Hepatic stellate cell (primary cell): ENCODE results near the gene POLE4.

Experiments
- DNase-seq: peaks from one replicate; pipeline ENCODE4 v3.0.0; 2011; ENCODE audit warnings: low spot score

Gene POLE4

GRCh38 chr2:74991977-74992376, 33.5 kb downstream of the POLE4 start:
- DNase-seq = peak; percentile 36

GRCh38 chr2:74999468-74999867, 41.0 kb downstream of the POLE4 start:
- DNase-seq = no peak

DNA sequence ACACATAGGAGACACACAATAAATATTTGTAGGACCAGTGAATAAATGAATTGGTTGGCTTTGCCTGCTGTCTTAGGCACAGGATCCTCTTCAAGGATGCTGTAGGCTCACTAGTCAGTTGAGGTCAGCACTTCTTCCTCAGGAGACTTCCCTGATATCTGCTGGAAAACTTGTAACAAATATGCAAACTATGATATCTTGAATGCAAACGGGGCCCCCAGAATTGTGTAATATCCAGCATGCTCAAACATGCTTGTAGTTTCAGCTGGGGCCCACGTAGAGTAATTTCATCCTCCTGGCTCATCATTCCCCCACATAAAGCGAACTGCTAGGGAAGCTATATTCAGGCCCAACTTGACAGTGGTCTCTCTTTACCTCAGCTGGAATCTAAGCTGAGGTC, 43.6 kb downstream of the POLE4 start:
- DNase-seq = no peak

DNA sequence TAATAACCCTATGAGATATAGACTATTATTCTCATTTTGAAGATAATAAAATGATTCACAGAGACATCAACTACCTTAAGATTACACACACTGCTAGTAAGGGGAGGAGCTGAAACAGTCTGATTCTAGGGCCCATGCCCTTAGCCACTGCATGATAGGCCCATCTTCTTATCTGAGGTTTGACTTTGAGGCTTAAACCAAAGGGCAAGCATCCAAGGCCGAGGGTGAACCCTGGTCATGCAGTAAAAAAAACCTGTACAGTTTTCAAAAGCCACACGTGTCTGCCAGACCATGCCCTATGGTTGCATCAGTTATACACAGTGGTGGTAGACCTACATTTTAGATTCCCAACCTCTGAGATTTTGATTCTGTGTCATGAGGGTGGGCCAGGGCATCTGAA, 44.8 kb downstream of the POLE4 start:
- DNase-seq = no peak

DNA sequence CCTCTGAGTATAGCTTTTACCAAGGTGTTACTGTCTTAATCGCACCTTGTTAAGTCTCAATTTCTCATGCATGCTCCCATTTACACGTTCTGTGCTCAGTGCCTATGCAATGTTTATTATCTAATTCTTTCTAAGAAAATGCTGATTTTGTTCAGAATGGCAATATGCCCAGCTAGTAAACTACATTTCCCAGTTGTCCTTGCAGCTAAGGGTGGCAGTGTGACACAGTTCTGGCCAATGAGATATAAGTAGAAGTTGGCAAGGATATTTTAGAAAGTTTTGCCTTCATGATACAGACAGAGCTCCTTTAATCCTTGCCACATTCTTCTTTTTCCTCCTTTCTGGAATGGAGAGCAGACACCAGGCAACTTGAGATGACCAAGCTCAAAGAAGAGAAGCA, 45.3 kb downstream of the POLE4 start:
- no peak for DNase-seq

DNA sequence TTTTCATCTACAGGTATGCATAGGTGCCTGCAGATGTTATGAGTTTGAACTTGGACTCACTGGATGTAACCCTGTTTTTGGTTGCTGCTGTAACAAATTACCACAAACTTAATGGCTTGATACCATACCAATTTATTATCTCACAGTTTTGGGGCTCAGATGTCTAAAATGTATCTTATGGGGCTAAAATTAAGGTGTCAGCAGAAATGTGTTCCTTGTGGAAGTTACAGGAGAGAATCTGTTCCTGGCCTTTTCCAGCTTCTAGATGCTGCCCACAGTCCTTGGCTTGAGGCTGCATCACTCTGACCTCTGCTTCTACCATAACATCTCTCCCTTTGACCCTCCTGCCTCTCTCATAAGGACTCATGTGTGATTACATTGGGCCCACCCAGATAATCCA, 47.6 kb downstream of the POLE4 start:
- no peak for DNase-seq

DNA sequence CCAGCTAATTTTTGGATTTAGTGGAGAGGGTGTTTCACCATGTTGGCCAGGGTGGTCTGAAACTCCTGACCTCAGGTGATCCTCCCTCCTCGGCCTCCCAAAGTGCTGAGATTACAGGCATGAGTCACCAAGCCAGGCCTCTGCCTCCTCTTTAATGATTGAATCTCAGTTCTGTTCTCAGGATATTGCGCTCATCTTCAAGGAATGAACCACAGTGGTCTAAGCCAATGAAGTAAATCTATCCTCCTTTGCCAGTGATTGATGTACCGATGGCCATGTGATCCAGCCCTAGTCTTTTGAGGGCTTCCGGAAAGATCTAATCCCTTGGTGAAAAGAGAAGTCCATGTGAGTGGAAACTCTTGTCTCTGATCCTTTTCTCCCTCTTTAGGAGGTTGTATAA, 48.6 kb downstream of the POLE4 start:
- no peak for DNase-seq

- DNase-seq = no peak
These were observed 49.4 kb downstream of the POLE4 start for GRCh38 chr2:75007819-75008218.

DNA sequence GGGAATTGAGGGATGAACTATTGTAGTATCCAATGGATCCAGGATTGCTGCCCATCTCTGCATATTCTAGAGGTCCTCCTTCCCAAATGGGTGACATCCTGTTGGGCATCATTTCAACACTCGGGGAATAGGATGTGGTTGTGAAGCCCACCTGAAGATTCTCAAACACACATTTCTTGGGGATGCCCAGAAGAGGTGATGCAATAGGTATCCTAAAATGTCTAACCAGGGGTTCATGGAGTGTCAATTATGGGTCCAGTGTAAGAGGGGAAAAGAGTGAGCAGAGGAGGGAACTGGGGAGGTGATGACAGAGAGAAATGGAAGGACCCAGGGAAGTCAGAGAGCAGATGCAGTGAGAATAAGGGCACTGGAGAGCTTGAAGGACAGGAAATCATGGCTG, 52.1 kb downstream of the POLE4 start:
- DNase-seq = no peak

DNA sequence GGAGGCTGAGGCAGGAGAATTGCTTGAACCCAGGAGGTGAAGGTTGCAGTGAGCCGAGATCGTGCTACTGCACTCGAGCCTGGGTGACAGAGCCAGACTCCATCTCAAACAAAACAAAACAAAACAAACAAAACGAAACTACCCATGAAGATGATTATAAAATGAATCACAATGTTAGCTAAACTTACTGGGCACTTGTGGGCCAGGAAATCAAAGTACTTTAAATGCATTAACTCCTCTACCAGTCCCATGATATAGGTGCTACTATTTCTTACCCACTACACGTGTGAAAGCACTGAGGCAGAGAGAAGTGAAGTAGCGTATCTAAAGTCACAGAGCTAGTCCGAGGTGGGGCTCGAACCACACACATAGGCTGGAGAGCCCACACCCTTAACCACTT, 53.6 kb downstream of the POLE4 start:
- DNase-seq = no peak

DNA sequence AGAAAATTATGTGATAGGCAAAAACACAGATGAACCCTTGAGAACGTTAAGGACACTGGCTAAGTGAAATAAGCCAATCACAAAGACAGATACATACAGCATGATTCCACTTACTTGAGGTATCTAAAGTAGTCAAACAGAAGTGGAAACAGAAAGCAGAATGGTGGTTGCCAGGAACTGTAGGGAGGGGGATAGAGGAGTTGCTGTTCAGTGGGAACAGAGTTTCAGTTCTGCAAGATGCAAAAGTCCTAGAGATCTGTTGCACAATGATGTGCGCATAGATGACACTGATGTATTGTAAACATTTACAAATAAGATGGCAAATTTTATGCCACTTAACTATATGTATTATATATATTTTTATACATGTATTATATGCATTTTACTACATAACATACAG, 59.7 kb downstream of the POLE4 start:
- no peak for DNase-seq
